Common myeloid progenitor, CD34-positive (primary cell): ENCODE measurements around the gene GMEB1.
"Not testable (repeated sequence)": the region's sequence is repeated elsewhere in the genome, so short reads cannot be mapped to it uniquely, and the experiment has no call there.

Experiments
- CTCF ChIA-PET: fragments of 350-600 bp; sonication (Branson Sonifier 250); formaldehyde crosslinking; loops from one replicate; lab custom pipeline; 2021; ENCODE audit warnings: antibody characterized with exemption; lab: Charles Lee
- POLR2A ChIA-PET: fragments of 350-600 bp; sonication (Branson Sonifier 250); formaldehyde crosslinking; loops from one replicate; lab custom pipeline; 2021; ENCODE audit warnings: antibody characterized with exemption; lab: Charles Lee
- DNase-seq, 3 donors: peaks; one replicate each; pipeline versions ENCODE4 v3.0.0 to v3.0.0-alpha.2; 2013
- H3K27ac ChIP-seq, 2 experiments: 1 replicate in 1 of 2; 2 replicates in 1 of 2; pipeline ENCODE4 v1.7.0; 2013; ENCODE audit warnings: inconsistent platforms in 2 of 2, low read length in 2 of 2, mild to moderate bottlenecking in 2 of 2, low read depth in 1 of 2, moderate library complexity in 1 of 2; ENCODE audit not compliant: severe bottlenecking in 2 of 2, insufficient read depth in 1 of 2, poor library complexity in 1 of 2
- H3K27me3 ChIP-seq, 5 experiments: replicated peaks in 2 of 5; 1 replicate in 3 of 5; 2 replicates in 2 of 5; pipeline versions ENCODE4 v1.6.1 to v1.7.0; 2013; ENCODE audit warnings: low read length in 4 of 5, mild to moderate bottlenecking in 2 of 5, moderate library complexity in 2 of 5, inconsistent platforms in 1 of 5; ENCODE audit not compliant: insufficient read depth in 5 of 5, control insufficient read depth in 4 of 5
- H3K36me3 ChIP-seq, 4 experiments: 1 replicate in 2 of 4; 2 replicates in 2 of 4; pipeline versions ENCODE4 v1.6.1 to v1.7.0; 2013; ENCODE audit warnings: low read length in 3 of 4, control low read depth in 1 of 4, mild to moderate bottlenecking in 1 of 4; ENCODE audit not compliant: control insufficient read depth in 4 of 4, insufficient read depth in 4 of 4
- H3K4me1 ChIP-seq, 4 experiments: 1 replicate in 3 of 4; 2 replicates in 1 of 4; pipeline versions ENCODE4 v1.6.1 to v1.7.1; 2013; ENCODE audit warnings: low read length in 3 of 4, mild to moderate bottlenecking in 3 of 4, control low read depth in 1 of 4, inconsistent platforms in 1 of 4, moderate library complexity in 1 of 4; ENCODE audit not compliant: control insufficient read depth in 4 of 4, insufficient read depth in 4 of 4; ENCODE audit errors: control extremely low read depth in 1 of 4
- H3K4me3 ChIP-seq, 7 experiments: 1 replicate in 4 of 7; 2 replicates in 3 of 7; pipeline versions ENCODE4 v1.5.1 to v1.7.0; 2013; ENCODE audit warnings: mild to moderate bottlenecking in 7 of 7, low read length in 6 of 7, moderate library complexity in 6 of 7, inconsistent platforms in 2 of 7, low read depth in 2 of 7, control low read depth in 1 of 7; ENCODE audit not compliant: insufficient read depth in 4 of 7, control insufficient read depth in 1 of 7; ENCODE audit errors: extremely low read depth in 1 of 7
- H3K9me3 ChIP-seq, 5 experiments: 1 replicate in 4 of 5; 2 replicates in 1 of 5; pipeline versions ENCODE4 v1.6.1 to v1.7.1; 2013; ENCODE audit warnings: low read length in 4 of 5, mild to moderate bottlenecking in 2 of 5, inconsistent platforms in 1 of 5, low read depth in 1 of 5, moderate library complexity in 1 of 5; ENCODE audit not compliant: control insufficient read depth in 4 of 5, insufficient read depth in 2 of 5; ENCODE audit errors: control extremely low read depth in 1 of 5
- WGBS: methylation state at CpG from one replicate; pipeline ENCODE4 v1.1.5; 2013; ENCODE audit not compliant: insufficient coverage; 5-methylcytosine and 5-hydroxymethylcytosine counted together

GMEB1 gene

DNA sequence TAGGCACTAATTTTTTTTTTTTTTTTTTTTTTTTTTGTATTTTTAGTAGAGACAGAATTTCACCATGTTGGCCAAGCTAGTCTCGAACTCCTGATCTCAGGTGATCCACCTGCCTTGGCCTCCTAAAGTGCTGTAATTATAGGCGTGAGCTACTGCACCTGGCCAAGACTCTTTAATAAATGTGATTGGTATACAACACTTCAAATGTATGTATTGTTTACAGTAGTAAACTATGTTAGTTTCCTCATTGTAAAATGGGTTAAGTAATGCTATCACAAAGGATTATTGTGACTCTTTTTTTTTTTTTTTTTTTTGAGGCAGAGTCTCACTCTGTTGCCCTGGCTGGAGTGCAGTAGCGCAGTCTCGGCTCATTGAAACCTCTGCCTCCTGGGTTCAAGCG, 56.8 kb downstream of the GMEB1 start:
- WGBS = 100% methylated on average over 3 of the region's 5 CpGs
- POLR2A ChIA-PET = not testable (repeated sequence)
- CTCF ChIA-PET = interaction anchor here (1.2 kb wide), 1 partner anchor 25 kb away, joined by 3 read pairs; no protein-coding TSS in a partner anchor

GRCh38 chr1:28735961-28736449, 67.4 kb downstream of the GMEB1 start:
- WGBS = 15% methylated on average over 12 of the region's 15 CpGs
- peaks cover 10 to 35% (median 23%) of the 10 kb centered on the region in 4 experiments for H3K4me1 ChIP-seq
- peaks cover 3 to 18% (median 13%) of the 10 kb centered on the region in 4 experiments for H3K36me3 ChIP-seq
- no peaks in the 10 kb centered on the region for H3K27me3 ChIP-seq
- H3K27ac ChIP-seq = peak overlapping the region; percentile 84 to 96
- ChIA-PET CTCF (interaction anchor here (0.8 to 2.4 kb wide), 14 partner anchors 8 to 148 kb away, joined by 3 to 12 read pairs (median 4); partner anchors contain the start of gene TAF12), POLR2A (interaction anchor here (0.6 to 3.0 kb wide), 9 partner anchors 11 to 407 kb away, joined by 3 to 21 read pairs (median 7); partner anchors contain the start of genes GMEB1, MED18, RNU11 and TAF12)
- no peaks in the 10 kb centered on the region for H3K9me3 ChIP-seq
- no peak for DNase-seq
- peak overlapping the region; percentile 44 to 97 (median 89) for H3K4me3 ChIP-seq

More for the DNA sequence above, 56.8 kb downstream of the GMEB1 start:
- DNase-seq, H3K4me3 ChIP-seq, H3K27ac ChIP-seq, H3K27me3 ChIP-seq, H3K36me3 ChIP-seq, H3K4me1 ChIP-seq, H3K9me3 ChIP-seq: not testable (repeated sequence)

GRCh38 chr1:28736450-28737306, 68.1 kb downstream of the GMEB1 start, which contains the start of gene YTHDF2:
Gene YTHDF2, plus strand, starts transcription at chr1:28736940. Its CDS starts 181 bp downstream, at chr1:28737121.
- Histone ChIP-seq H3K27ac (peak within 1 kb of the TSS; percentile 86 to 96), H3K36me3 (peaks cover 3 to 25% (median 16%) of the 10 kb centered on the region in 4 experiments), H3K4me1 (peaks cover 10 to 35% (median 25%) of the 10 kb centered on the region in 4 experiments), H3K9me3 (no peaks in the 10 kb centered on the region), H3K27me3 (no peaks in the 10 kb centered on the region), H3K4me3 (peak within 1 kb of the TSS; percentile 89 to 97 (median 93))
- CTCF ChIA-PET = interaction anchor here (0.6 to 2.4 kb wide), 14 partner anchors 9 to 158 kb away, joined by 3 to 12 read pairs (median 4); partner anchors contain the start of gene TAF12
- POLR2A ChIA-PET = interaction anchor here (0.6 to 3.0 kb wide), 10 partner anchors 10 to 408 kb away, joined by 3 to 21 read pairs (median 5); partner anchors contain the start of genes GMEB1, MED18, RNU11 and TAF12
- 0% methylated on average over 77 of the region's 92 CpGs for WGBS
- DNase-seq = peak; percentile 98 to 99 (median 99)

DNA sequence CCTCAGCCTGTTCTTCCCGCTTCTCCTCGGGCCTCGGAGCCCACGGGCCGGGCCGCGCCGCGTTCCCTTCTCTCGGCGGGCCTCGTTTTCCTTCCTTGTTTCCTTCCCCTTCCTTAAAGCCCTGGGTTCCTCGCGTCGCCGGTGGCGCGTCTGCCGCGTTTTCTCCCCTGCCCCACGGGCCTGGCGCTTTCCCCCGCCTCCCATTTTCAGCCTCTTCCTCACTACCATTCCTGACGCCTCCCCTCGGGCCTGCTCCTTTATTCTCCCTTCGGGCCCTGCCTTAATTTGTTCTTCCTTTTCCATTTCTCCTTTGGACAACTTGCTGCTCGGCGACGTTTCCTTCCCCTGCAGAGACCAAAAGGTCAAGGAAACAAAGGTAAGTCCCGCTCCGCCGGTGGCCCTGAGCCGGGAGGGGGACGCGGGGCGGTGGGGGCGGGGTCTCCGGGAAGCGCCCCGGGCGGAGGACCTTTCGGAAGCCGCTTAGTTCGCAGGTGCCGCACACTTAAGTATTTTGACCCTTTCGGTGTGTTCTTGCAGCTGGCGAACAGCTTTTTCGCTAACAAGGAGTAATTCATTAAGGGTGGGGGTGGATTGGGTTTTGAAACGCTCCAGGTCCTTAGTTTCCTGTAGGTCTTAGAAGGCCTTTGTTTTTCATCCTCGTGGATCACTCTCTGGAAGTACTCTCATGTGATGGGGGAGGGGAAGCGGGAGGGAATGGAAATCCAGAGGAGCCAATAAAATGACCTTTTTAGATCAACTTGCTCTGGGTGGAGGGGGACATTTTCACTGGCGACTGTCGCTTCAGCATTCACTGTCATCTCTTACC, 68.9 kb downstream of the GMEB1 start:
- peak overlapping the region; percentile 86 to 96 for H3K27ac ChIP-seq
- H3K27me3 ChIP-seq = no peaks in the 10 kb centered on the region
- CTCF ChIA-PET = interaction anchor here (0.6 to 2.4 kb wide), 11 partner anchors 9 to 158 kb away, joined by 3 to 12 read pairs (median 4); partner anchors contain the start of gene TAF12
- POLR2A ChIA-PET = interaction anchor here (0.8 to 3.0 kb wide), 6 partner anchors 9 to 156 kb away, joined by 3 to 21 read pairs (median 8); partner anchors contain the start of genes GMEB1, RNU11 and TAF12
- H3K4me1 ChIP-seq = peaks cover 10 to 35% (median 25%) of the 10 kb centered on the region in 4 experiments
- peak overlapping the region; percentile 89 to 97 (median 93) for H3K4me3 ChIP-seq
- DNase-seq = peak; percentile 27 to 48 (median 44)
- 2% methylated on average over 29 of the region's 53 CpGs for WGBS
- H3K36me3 ChIP-seq = peaks cover 4 to 34% (median 22%) of the 10 kb centered on the region in 4 experiments
- H3K9me3 ChIP-seq = no peaks in the 10 kb centered on the region

DNA sequence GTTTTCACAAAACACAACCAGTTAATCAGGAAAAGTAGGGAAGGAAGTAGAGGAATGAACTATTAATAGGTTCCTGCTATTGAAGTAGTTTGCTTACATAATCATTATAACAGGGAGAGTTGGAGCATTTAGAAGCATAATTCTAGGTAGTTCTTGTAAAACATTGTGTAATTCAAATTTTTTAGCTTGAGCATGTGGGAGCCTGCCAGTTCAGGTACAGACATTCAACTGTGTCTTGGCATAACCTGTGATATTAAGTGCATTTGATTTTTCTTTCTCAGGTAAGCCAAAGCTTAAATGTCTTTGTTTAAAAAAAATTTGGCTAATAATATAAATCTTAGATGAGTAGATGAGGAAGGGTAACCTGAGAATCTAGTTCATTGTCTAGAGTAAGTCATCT, 71.5 kb downstream of the GMEB1 start:
- Histone ChIP-seq H3K27me3 (no peaks in the 10 kb centered on the region), H3K9me3 (no peaks in the 10 kb centered on the region), H3K4me1 (peaks cover 13 to 42% (median 25%) of the 10 kb centered on the region in 4 experiments), H3K4me3 (no peak overlapping the region), H3K36me3 (peaks cover 9 to 59% (median 42%) of the 10 kb centered on the region in 4 experiments), H3K27ac (no peak overlapping the region)
- ChIA-PET CTCF (no interaction called here), POLR2A (no interaction called here)
- no peak for DNase-seq

DNA sequence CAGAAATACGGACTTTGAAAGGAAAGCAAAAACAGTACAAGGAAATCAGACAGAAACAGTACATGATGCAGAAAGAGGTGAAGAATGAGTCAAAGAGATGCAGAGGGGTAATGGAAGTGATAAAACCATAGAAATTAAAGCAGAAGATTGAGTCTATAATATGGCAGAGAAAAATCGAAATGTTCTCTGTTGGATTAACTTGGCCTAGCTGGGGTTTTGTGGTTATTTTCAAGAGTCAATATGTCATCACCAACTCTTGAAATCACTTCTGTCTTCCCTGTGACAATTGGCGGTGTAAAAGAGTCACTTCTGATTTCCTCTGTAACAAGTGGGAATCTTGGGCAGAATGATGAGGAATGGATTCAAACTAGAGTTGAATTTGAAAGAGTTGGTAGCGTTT, 75.6 kb downstream of the GMEB1 start:
- Histone ChIP-seq H3K9me3 (no peaks in the 10 kb centered on the region), H3K27ac (no peak overlapping the region), H3K4me1 (peaks cover 5 to 39% (median 24%) of the 10 kb centered on the region in 4 experiments), H3K27me3 (no peaks in the 10 kb centered on the region), H3K36me3 (peaks cover 9 to 76% (median 41%) of the 10 kb centered on the region in 4 experiments), H3K4me3 (no peak overlapping the region)
- DNase-seq = no peak
- WGBS = 100% methylated on average over 2 of the region's 4 CpGs
- POLR2A ChIA-PET = no interaction called here
- CTCF ChIA-PET = no interaction called here
